ENCODE measurements around the gene FITM1. TPM values are rescaled to one million over a fixed set of nuclear protein-coding genes. Genes with fewer than 3 reads are reported as not detected.

The FITM1 gene
- 10 to 100 TPM in 1 of 6 donors, 1 to 10 TPM in 5; 2.7 to 12.0 (median 4.0) TPM for total RNA-seq
- polyA plus RNA-seq: 10 to 100 TPM in 1 of 2 donors, 1 to 10 TPM in 1; 3.4 to 11.1 TPM

DNA sequence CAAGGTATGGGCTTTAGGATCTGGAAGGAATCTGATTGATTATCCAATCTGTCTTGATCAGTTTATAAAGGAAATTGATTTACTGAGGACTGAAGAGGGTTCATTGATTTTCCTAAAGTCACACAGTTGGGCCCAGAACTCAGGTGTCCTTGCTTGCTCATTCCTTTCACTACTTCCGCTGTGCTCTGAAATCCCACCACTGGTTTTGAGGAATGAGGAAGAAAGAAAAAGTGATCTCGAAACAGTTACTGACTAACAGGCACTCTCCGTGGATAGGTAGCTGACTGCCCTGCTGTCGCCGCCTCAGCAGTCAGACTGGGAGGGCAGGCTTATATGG, at the start of gene FITM1:
TSS of gene FITM1 (plus strand) at position 280 of the 337 bp plus-strand sequence. CDS start 905 bp downstream, outside the sequence.
- H3K9me3 ChIP-seq: no peaks in the 10 kb centered on the region
- H3K27me3 ChIP-seq: no peaks in the 10 kb centered on the region
- no peak for FAIRE-seq
- H3K36me3 ChIP-seq: no peaks in the 10 kb centered on the region
- no peak within 1 kb of the TSS for H3K4me3 ChIP-seq
- no peak for DNase-seq
- peak in 1 of 4 donors; percentile 11 for ATAC-seq
- 72 to 81% methylated on average over 5 of the region's 5 CpGs for WGBS, 2 donors
- no peak for TF ChIP-seq CTCF (IDR thresholded peaks at IDR 0.05)
- H3K27ac ChIP-seq: peak within 1 kb of the TSS; percentile 76 to 87 (median 80)
- H3K4me1 ChIP-seq: peaks cover 19 to 30% (median 22%) of the 10 kb centered on the region in 3 donors
- intact Hi-C loops (cut with DNase I): no loop called here

GRCh38 chr14:24080888-24081738, 49.3 kb upstream of the FITM1 start:
- FAIRE-seq: no peak
- DNase-seq: peak; percentile 79 to 92 (median 82)
- no peaks in the 10 kb centered on the region for H3K27me3 ChIP-seq
- peak; percentile 90 to 94 (median 92) for ATAC-seq
- H3K36me3 ChIP-seq: no peaks in the 10 kb centered on the region
- H3K9me3 ChIP-seq: no peaks in the 10 kb centered on the region
- WGBS, 2 donors: 0% methylated on average over 72 to 74 of the region's 74 CpGs
- peak overlapping the region; percentile 35 to 84 (median 78) for H3K27ac ChIP-seq
- H3K4me1 ChIP-seq: peaks cover 0 to 4% (median 0%) of the 10 kb centered on the region in 3 donors
- H3K4me3 ChIP-seq: peak overlapping the region; percentile 33 to 77 (median 46)
- no peak for TF ChIP-seq CTCF (IDR thresholded peaks at IDR 0.05)
- intact Hi-C loops (cut with DNase I): no loop called here

DNA sequence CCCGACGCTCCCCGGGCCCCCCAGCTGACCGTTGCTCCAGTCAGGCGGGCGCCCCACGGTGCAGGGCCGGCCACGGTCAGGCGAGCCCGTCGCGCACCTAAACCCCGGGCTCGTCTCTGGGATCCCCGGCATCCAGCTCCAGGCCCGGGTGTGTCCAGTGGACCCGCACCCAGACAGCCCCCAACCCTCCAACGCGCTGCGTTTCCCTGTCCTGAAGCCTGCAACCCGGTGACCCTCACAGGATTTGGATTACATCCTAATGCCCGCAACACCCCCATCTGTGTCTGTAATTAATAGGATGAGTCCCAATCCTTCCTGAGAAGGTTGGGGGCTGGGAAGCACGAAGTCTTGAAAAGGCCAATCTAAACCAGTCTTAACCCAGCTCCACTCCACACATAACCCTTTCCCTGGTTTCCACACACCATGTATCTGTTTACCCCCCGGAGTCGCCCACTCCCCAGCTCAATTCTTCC, 48.7 kb upstream of the FITM1 start:
- H3K9me3 ChIP-seq: no peaks in the 10 kb centered on the region
- no peak for TF ChIP-seq CTCF (IDR thresholded peaks at IDR 0.05)
- no peak for ATAC-seq
- H3K4me3 ChIP-seq: peak overlapping the region; percentile 33 to 77 (median 46)
- no peaks in the 10 kb centered on the region for H3K27me3 ChIP-seq
- intact Hi-C loops (cut with DNase I): no loop called here
- peaks cover 0 to 4% (median 0%) of the 10 kb centered on the region in 3 donors for H3K4me1 ChIP-seq
- no peak for DNase-seq
- H3K36me3 ChIP-seq: no peaks in the 10 kb centered on the region
- peak overlapping the region; percentile 35 to 84 (median 78) for H3K27ac ChIP-seq
- WGBS, 2 donors: 16 to 21% methylated on average over 26 of the region's 26 CpGs
- FAIRE-seq: no peak

- Histone ChIP-seq H3K27me3 (no peaks in the 10 kb centered on the region), H3K36me3 (no peaks in the 10 kb centered on the region), H3K4me1 (peaks cover 0 to 4% (median 0%) of the 10 kb centered on the region in 3 donors), H3K9me3 (no peaks in the 10 kb centered on the region), H3K27ac (no peak overlapping the region), H3K4me3 (no peak overlapping the region)
- intact Hi-C loops (cut with DNase I): no loop called here
- ATAC-seq (no peak), DNase-seq (peak in 1 of 6 donors; percentile 75), FAIRE-seq (no peak)
- WGBS, 2 donors: 90 to 97% methylated on average over 5 of the region's 5 CpGs
- TF ChIP-seq CTCF (IDR thresholded peaks at IDR 0.05): no peak
Observed at GRCh38 chr14:24082411-24083080, 47.9 kb upstream of the FITM1 start.

All from pancreas (tissue), 10 donors.